GM12878 (cell line): ENCODE results near the gene CD68. TPM values are rescaled to one million over a fixed set of nuclear protein-coding genes. Genes with fewer than 3 reads are reported as not detected.

Source experiments
- BCL11A ChIP-seq: IDR thresholded peaks from 2 replicates; pipeline ENCODE4 v1.6.1; 2011; ENCODE audit warnings: low read depth, low read length
- E2F8 ChIP-seq: fragments of 450-650 bp; IDR thresholded peaks from 2 replicates; pipeline ENCODE4 v1.6.1; 2018; ENCODE audit warnings: mild to moderate bottlenecking, low read depth, moderate library complexity; ENCODE audit not compliant: partially characterized antibody
- PAX8 ChIP-seq: fragments of 450-650 bp; IDR thresholded peaks from 2 replicates; pipeline ENCODE4 v1.6.1; 2017; ENCODE audit warnings: mild to moderate bottlenecking, moderate library complexity
- RCOR1 ChIP-seq: conservative IDR thresholded peaks from 2 replicates; pipeline ENCODE4 v1.6.1; 2012; ENCODE audit warnings: low read depth, low read length, improper control_type of control experiment
- SIX5 ChIP-seq: IDR thresholded peaks from 2 replicates; pipeline ENCODE4 v1.6.1; 2011; ENCODE audit warnings: mild to moderate bottlenecking, low read depth, low read length, moderate library complexity; ENCODE audit not compliant: severe bottlenecking
- ZNF687 ChIP-seq: fragments of 450-650 bp; IDR thresholded peaks from 2 replicates; pipeline ENCODE4 v1.6.1; 2017; ENCODE audit warnings: mild to moderate bottlenecking, moderate library complexity
- polyA plus RNA-seq, 11 experiments: library from polyadenylated mRNA; depleted of rRNA in 4 of 11; unstranded in 6 of 11; stranded (reverse) in 5 of 11; fragments of >200 nt; fragmentation: Nextera tagmentation in 4 of 11; fragmentation: Illumina TruSeq in 1 of 11; extraction: Ambion mirVana in 4 of 11; extraction: Trizol in 1 of 11; gene quantifications; 1 replicate in 1 of 11; 2 replicates in 10 of 11; pipeline versions ENCODE4 v1.2.1 to v1.2.3, GENCODE V29; 2011 to 2016; ENCODE audit warnings: inconsistent platforms in 2 of 11, missing spikeins in 2 of 11, low read depth in 1 of 11
- total RNA-seq, 4 experiments: library from RNA; depleted of rRNA in 3 of 4; stranded (reverse); fragments of >200 nt in 3 of 4; fragmentation: Illumina TruSeq in 1 of 4; extraction: Trizol in 1 of 4; gene quantifications; 2 replicates each; pipeline versions ENCODE4 v1.2.1 to v1.2.3, GENCODE V29; 2013 to 2021

The CD68 gene
- total and polyA plus RNA-seq, 10 of the 15 experiments (the other 5 are each of a cell fraction or from before 2014, with no cell fraction given), result 2.6 to 6.9 (median 3.8) TPM

GRCh38 chr17:7589891-7590691, 10.7 kb downstream of the CD68 start, which contains the start of gene SOX15 (continued):
- TF ChIP-seq E2F8, result no peak
- TF ChIP-seq ZNF687, result no peak
- TF ChIP-seq PAX8, result no peak
- TF ChIP-seq SIX5, result no peak
- no peak for TF ChIP-seq BCL11A
- TF ChIP-seq RCOR1, result no peak
